GM18909 (cell line): Measurements from ENCODE around the gene PLCB3.
"Not testable (repeated sequence)": the region's sequence is repeated elsewhere in the genome, so short reads cannot be mapped to it uniquely, and the experiment has no call there.

Experiments used
- ATAC-seq: cut with Tn5 transposase; IDR thresholded peaks from one replicate; pipeline ENCODE4 v1.9.1; 2021; ENCODE audit warnings: mild to moderate bottlenecking; ENCODE audit not compliant: unreplicated experiment, poor library complexity

PLCB3 gene

GRCh38 chr11:64315667-64316526 lies 64.6 kb downstream of the PLCB3 start:
- not testable (repeated sequence) for ATAC-seq

GRCh38 chr11:64316672-64317324 lies 65.5 kb downstream of the PLCB3 start:
- ATAC-seq, result no peak

GRCh38 chr11:64317325-64317960 lies 66.1 kb downstream of the PLCB3 start, which contains the start of gene TRMT112:
TRMT112 (minus strand) TSS chr11:64317559; CDS start chr11:64317526, 33 bp downstream.
- peak; percentile 66 for ATAC-seq

DNA sequence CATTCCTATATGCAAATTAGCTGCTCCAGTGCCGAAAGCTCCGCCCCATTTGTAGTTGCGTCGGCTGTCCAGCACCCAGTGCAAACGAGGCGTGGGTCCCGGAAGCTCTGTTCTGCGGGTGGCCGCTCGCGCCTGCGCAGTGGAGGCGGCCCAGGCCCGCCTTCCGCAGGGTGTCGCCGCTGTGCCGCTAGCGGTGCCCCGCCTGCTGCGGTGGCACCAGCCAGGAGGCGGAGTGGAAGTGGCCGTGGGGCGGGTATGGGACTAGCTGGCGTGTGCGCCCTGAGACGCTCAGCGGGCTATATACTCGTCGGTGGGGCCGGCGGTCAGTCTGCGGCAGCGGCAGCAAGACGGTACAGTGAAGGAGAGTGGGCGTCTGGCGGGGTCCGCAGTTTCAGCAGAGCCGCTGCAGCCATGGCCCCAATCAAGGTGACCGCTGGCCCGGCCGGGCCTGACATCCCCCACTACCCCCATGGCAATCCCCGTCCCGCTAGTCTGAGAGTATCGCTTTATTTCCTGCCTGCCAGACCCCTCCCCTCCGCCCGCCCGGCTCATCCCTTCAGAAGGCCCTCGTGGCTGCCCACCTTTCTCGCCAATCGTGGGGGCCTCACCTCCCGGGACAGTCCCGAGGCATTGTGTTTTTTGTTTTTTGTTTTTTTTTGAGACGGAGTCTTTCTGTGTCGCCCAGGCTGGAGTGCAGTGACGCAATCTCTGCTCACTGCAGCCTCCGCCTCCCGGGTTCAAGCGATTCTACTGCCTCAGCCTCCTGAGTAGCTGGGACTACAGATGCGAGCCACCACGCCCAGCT lies 66.8 kb downstream of the PLCB3 start, which contains the start of gene PRDX5:
Gene PRDX5, plus strand, starts transcription at position 161 of the 805 bp plus-strand sequence. Its CDS starts 95 bp downstream, at position 256.
- ATAC-seq, result peak; percentile 82
